Measurements from ENCODE around the gene NEXMIF.
"Not testable (repeated sequence)": the region's sequence is repeated elsewhere in the genome, so short reads cannot be mapped to it uniquely, and the experiment has no call there.

The NEXMIF gene

DNA sequence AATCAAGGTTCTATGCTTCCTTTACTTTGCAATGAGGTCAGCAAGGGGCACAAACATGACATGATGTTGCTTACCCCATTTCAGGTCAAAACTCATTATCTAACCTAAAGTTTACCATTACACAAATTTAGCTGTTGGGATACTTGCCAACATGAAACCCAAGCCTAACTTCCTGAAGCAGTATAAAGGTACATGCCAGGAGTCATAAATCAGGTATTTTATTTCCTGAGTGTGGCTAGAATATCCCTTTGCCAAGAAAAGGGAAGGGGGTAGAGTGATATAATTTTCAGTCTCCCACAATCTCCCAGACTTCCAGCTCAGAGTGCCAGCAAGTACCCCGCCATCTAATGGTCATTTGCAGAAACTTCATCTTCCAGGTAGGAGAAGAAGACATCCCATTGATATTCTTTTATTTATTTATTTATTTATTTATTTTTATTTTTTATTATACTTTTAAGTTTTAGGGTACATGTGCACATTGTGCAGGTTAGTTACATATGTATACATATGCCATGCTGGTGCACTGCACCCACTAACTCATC is 136.6 kb downstream of the NEXMIF start:
- DNase-seq = no peak

DNA sequence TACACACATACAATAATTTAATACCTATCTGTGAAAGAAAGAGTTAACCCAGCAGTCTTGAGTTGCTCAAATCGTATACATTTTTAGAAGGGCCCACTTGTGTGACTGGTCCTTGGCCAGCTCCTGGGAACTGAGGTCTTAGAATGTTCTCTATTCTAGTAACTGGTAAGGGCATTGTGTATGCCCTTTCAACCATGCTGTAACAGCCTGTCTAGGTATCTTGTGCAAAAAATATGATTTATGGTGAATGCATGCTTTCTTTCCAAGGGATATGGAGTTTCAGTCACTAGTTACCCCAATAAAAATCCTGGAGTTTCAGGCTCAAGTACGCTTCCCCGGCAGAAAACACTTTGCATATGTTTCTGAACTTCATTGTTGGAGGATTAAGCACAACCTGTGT is 140.6 kb downstream of the NEXMIF start:
- no peak for DNase-seq

DNA sequence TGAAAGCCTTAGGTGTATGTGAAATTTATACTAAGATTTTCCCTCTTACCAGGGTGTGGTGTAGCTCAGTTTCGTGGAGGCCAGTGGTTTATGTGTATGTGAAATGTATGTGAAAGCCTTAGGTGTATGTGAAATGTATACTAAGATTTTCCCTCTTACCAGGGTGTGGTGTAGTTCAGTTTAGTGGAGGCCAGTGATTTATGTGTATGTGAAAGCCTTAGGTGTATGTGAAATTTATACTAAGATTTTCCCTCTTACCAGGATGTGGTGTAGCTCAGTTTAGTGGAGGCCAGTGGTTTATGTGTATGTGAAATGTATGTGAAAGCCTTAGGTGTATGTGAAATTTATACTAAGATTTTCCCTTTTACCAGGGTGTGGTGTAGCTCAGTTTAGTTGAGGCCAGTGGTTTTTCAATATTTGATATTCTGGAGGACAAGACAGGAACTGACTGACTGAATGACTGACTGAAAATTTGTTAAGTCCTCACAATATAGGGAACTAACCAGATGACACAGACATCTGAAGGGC is 143.7 kb downstream of the NEXMIF start:
- DNase-seq = no peak

DNA sequence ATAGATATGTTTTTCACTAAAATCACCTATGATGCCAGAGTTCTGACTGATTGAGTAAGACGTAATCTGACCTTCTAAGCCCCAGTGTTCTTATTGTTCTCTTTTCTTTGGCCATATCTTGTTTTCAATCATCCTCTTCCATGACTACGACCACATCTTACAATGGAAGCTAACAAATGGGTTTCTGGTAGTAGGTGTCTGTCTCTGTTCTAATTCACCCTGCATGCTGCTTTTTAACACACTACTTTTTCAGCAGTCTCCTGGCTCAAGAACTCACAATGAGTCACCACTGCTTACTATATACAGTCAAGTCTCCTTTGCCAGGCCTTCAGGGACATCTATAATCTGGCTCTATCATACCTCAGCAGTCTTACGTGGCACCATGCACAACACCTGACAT is 146.1 kb downstream of the NEXMIF start:
- no peak for DNase-seq

DNA sequence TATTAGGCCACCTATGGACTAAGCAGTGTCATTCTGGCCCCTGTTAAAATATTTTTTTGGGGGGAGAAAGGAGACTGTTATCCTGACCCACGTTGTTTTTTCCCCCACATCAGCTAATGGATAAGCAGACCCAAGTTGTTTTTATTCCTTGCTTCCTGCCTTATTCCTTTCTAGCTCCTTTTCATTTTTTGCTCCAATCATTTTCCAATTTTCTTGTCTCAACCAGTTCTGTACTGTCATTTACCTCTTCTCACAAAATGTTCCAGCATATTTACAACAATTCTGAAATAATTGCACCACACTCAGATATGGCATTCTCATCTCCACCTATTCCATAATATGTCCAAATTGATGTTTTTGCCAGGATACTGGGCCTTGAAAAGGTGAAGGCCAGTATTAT is 150.3 kb downstream of the NEXMIF start:
- DNase-seq = no peak

DNA sequence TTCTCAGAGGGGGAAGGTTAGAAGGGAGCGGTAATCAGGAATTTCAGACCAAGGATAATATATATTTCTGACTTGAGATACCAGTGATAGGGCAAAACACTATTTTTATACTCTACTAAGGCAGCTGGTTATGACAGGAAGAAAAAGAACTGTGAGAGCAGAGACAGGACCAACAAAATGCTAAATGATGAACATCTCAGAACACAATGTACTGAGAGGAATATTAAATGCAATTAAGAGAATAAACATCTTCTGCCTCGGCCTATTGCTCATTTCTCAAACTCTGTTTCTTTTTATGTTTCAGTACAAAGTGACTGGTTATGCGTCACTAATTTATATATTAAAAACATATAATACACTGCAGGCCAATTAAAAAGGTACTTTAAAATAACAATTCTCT is 188.8 kb downstream of the NEXMIF start:
- DNase-seq = no peak

DNA sequence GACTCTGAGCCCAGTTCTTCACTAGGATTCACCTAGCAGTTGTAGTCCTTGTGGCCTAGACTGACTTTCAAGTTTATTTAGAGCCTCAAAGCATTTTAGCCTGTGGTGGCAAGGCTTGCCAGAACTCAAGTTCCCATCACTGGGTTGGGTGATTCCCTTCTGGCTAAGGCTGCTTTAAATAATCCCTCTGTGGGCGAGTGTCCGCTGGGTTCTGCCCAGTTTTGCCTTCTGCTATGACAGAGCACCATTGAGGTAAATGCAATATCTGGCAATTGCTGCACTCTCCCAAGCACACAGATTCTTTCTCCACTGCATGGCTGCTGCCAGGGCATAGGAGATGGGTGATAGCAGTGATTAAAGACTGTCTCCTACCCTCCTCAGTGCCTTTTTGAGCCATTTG is 220.0 kb downstream of the NEXMIF start:
- no peak for DNase-seq

DNA sequence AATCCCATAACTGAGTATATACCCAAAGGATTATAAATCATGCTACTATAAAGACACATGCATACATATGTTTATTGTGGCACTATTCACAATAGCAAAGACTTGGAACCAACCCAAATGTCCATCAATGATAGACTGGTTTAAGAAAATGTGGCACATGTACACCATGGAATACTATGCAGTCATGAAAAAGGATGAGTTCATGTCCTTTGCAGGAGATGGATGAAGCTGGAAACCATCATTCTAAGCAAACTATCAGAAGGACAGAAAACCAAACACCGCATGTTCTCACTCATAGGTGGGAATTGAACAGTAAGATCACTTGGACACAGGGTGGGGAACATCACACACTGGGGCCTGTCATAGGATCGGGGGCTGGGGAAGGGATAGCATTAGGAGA is 223.9 kb downstream of the NEXMIF start:
- DNase-seq = not testable (repeated sequence)

DNA sequence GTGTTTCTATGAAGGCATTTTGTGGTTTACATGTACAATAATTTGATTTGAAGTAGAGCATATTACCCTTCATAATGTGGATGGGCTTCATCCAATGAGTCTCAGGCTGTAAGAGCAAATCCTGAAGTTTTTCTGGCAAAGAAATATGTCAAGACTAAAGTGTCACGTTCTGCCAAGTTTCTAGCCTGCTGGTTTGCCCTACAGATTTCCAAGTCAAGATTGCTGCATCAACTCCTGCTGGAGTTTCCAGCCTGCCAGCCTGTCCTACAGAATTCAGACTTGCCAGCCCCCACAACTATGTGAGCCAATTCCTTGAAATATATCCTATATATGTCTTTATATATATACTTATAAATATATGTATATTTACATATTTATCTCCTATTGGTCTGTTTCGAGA is 240.8 kb downstream of the NEXMIF start:
- DNase-seq = no peak
